TTC549 (cell line): ENCODE results near the gene OGT.
"Not testable (repeated sequence)": the region's sequence is repeated elsewhere in the genome, so short reads cannot be mapped to it uniquely, and the experiment has no call there.

Experiments used
- FAIRE-seq: peaks from 2 replicates; lab custom pipeline; 2012; peaks lifted over from hg19 to GRCh38; lab: Jason Lieb, UNC

The OGT gene

DNA sequence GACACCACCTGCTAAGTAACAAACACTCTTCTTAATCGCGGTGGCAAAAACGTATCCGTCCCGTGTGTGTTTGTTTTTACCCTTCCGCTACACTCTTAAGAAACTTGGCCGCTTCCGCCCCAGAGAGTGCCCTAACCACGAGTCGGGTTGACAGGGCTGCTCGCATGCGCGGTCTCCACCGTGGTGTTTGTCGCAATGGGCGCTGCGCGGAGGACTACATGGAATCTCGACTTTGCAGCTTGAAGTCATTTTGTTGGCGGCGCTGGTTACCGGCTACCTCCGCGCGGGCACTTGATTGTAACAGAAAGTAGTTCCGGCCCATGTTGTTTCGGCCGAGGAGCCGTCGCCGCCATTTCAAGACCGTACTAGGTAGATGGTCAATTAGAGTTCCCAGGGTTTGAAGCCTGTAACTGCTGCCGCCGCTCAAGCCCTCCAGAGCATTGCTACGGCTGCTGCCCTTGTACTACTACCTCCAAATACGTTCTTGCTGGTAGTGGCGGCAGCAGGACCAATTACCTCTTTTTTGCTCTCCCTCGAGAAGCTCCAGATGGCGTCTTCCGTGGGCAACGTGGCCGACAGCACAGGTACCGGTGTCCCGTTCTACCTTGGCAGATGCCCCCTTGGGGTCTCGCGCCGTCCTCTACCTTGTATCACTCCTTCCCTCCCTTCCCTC is at the start of gene OGT:
OGT (plus strand) TSS at position 352 of the 673 bp plus-strand sequence; CDS start at position 548, 196 bp downstream.
- no peak for FAIRE-seq

DNA sequence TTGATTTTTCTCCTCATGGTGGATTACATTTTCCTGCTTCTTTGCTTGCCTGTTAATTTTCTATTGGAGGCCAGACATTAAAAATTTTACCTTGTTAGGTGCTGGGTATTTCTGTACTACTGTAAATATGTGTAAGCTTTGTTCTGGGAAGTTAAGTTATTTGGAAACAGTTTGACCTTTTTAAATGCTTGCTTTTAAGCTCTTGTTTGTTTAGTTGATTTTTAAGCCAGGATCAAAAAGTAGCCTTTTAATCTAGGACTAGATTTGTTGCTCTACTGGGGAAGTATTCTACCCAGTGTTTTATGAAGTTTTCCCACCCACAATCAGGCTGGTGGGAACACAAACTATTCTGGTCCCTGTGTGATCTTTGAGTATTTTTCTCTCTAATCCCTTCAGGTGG is 45.1 kb upstream of the OGT start:
- no peak for FAIRE-seq

DNA sequence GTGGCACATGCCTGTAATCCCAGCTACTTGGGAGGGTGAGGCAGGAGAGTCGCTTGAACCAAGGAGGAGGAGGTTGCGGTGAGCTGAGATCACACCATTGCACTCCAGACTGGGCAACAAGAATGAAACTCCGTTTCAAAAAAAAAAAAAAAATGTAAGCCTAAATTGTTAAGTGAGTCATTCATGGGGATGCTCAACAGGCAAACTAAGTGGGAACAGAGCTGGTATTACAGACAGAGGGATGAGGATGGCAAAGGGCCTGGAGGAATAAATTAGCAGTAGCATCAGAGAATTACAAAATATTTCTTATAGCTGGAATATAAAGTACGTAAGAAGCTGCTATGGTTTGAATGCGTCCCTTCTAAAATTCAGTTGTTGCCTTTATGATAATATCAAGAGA is 43.4 kb upstream of the OGT start:
- FAIRE-seq = no peak

DNA sequence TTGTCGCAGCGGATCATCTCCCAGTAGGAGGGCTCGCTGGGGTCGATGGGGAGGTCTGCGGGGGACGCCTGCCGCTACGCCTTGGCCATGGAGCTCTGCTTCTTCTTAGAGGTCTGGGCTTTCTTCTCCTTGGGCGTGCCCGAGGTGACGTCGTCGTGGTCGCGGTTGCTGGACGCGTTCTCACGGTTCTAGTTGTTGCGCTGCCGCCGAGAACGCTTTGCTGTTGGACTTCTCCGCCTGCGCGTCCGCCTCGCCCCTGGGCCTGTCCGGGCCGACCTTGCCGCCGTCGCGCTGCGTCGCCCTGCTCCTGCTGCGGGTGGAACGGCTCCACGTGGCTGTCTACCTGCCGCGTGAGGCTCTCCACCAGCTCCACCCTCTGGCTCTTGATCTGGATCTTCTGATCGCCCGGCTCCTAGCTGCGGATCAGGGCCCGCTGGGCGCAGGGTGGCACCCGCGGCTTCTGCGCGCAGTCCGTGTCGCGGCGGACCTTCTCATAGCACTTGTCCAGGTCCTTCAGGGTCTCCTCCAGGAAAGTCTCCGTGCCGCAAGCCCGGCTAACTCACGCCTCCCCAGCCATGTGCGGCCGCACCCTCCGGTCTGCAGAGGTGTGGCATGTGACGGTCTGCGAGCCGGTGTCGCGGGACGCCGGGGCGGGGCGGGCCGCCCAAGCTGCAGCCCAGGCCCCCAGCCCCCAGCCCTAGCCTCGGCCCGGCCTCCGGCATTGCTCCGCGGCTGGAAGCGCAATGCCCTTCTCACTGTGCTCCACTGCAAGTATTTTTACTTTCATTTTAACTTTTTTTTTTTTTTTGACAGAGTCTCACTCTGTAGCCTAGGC is 40.5 kb upstream of the OGT start:
- no peak for FAIRE-seq

DNA sequence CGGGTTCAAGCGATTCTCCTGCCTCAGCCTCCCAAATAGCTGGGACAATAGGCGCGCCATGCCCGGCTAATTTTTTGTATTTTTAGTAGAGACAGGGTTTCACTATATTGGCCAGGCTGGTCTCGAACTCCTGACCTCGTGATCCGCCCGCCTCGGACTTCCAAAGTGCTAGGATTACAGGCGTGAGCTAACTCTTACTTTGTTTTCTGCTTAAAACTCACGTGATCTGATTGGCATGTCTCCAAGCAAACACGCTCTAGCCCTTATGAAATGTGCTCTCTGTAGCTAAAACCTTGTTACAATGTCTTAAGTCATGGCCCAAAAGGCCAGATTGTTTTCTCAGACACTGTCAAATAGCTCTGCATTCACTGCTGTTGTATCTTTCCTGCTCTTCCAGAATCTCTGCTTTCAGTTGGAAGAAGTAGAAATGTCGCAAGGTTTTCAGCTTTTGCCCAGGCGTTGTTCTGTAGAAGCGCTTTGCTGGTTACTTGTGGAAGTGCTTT is 39.7 kb upstream of the OGT start:
- FAIRE-seq = no peak

DNA sequence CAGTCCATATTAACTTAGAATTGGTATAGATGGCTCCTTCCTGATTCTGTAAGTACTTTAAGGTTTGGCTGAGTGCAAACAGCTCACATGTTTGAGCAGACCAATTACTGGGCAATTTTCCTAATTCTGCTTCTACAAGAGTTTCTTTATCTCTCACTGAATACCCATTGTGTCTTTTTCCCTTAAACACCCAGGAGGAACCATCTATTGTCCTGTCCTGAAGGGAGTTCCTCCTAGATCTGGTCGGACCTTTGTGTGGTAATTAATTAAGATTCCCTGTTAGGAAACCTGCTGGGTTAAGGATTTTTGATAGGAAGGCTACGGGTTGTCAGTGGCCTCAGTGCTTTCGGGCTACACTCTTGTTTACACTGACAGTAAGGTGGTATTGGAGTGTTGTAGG is 36.9 kb upstream of the OGT start:
- not testable (repeated sequence) for FAIRE-seq

DNA sequence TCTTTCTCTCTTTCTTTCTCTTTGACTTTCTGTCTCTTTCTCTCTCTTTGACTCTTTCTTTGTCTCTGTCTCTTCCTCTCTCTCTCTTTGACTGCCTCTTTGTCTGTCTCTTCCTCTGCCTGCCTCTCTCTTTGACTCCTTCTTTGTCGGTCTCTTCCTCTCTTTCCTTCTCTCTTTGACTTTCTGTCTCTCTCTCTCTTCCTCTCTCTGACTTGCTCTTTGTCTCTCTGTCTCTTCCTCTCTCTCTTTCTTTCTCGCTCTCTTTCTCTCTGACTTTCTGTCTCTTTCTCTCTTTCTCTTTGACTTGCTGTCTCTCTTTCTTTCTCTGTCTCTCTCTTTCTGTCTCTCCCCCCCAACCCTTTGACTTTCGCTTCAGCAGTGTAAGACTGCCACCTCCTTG is 36.4 kb upstream of the OGT start:
- no peak for FAIRE-seq

DNA sequence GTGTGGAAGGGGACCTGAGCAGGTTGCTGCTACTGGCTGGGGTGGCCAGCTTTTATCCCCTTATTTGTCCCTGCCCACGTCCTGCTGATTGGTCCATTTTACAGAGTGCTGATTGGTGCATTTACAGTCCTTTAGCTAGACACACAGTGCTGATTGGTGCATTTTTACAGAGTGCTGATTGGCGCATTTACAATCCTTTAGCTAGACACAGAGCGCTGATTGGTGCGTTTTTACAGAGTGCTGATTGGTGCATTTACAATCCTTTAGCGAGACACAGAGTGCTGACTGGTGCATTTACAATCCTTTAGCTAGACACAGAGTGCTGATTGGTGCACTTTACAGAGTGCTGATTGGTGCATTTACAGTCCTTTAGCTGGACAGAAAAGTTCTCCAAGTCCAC is 30.8 kb upstream of the OGT start:
- not testable (repeated sequence) for FAIRE-seq

DNA sequence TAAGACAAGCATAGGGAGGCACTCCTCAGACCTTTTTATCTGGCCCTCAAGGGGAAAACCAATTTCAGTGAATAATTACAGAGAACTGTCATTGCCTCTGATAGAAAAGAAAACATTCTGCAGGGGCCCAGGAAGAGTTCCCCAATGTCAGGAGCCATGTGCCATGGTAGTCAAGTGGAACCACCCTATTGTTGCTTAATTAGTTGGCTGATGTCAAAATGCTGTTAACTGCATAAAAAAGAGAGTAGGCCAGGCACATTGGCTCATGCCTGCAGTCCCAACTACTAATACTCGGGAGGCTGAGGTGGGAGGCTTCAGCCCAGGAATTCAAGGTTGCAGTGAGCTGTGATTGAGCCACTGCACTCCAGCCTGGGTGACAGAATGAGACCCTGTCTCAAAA is 28.6 kb upstream of the OGT start:
- FAIRE-seq = no peak

DNA sequence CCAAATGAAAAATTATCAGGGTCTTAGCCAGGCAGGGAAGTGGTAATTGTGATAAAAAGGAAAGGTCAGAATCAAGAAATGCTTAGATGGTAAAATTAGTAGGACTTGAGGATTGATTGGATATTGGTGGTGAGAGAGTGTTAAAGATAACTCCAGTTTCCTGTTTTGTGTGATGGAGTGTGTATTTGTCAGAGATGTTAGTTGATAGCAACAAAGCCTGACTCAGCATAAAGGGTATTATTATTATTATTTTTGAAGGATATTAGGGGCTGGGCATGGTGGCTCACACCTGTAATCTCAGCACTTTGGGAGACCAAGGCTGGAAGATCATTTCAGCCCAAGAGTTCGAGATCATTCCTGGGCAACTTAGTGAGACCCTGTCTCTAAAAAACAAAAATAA is 23.6 kb upstream of the OGT start:
- no peak for FAIRE-seq

DNA sequence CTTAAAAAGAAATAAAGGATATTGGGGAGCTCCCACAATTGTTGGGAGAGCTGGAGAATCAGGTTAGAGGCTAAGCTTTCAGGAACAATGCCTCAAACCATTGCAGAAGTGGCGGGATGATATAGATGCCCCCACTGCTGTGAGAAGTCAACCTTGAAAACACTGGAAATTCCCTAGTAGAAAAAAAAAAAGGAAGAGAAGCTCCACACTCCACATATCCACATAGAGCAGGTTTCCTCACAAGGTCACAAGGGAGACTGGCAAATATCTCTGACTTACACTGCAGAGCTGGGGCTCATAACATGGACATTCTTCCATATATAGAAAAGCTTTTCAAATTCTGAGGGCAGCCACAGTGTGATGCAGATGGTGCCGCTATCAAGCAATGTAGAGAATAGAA is 22.7 kb upstream of the OGT start:
- FAIRE-seq = no peak

DNA sequence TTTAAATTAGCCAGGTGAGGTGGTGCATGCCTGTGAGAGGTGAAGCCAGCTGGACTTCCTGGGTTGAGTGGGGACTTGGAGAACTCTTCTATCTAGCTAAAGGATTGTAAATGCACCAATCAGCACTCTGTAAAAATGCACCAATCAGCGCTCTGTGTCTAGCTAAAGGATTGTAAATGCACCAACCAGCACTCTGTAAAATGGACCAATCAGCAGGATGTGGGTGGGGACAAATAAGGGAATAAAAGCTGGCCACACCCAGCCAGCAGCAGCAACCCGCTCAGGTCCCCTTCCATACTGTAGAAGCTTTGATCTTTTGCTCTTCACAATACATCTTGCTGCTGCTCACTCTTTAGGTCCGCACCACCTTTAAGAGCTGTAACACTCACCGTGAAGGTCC is 19.2 kb upstream of the OGT start:
- FAIRE-seq = not testable (repeated sequence)

DNA sequence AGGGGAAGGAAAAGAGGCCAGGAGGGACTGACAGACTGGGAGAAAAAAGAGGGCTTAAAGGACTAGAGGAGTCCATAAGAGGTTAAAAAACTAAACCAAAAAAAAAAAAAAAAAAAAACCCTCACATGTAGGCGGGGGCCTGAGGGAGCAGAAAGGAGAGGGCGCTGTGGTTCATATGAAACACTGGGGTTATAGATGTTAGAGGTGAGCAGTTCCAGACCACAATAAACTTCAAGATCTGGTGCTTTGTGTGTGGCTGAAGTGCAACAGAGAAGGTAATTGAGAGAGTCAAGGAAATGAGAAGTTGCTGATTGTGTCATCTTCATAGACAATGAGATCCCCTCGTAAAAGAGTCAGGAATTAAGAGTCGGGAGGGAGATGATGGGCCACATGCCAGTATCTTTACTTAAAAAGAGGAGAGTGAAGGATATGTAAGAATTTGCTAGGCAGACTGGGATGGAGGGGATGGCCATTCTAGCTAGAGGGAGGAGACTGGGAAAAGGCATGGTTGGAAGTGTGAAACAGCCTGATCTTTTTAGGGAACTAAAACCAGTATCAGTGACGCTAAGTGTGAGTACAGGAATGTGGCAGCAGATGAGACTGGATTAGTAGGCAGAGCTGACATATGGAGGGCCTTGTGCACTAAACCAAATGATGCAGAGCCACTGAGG is 18.4 kb upstream of the OGT start:
- FAIRE-seq = no peak

DNA sequence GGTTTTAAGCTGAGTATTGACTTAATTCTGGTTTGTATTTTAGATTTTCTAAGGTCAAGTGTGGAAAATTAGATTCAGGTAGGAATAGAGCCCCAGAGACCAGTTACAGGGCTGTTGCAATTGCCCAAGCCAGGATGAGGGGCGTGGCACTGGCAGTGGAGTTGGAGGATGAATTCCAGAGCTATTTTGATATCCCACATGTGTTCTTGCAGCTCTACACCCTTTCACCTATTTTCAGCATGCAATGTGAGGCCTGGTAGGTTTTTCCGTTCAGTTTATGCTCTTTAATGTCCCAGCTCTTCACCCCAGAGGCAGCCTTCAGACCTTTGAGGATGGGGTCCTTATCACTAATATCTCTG is 17.9 kb upstream of the OGT start:
- no peak for FAIRE-seq

DNA sequence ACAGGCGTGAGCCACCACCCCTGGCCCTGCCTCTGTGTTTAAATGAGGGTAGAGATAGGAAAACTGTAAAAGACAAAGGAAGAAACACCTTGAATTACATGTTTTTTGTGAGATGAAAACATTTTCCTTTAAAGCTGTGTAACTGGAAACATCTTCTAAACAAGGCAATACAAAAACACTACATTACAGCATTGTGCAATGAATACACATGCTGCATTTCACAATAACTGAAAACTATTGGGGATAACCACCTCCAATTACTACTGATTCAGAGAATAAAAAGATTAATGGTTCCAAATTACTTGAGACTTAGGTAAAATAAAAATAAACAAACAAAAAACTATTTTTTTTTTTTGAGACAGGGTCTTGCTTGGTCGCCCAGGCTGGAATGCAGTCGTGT is 7.6 kb upstream of the OGT start:
- FAIRE-seq = no peak

DNA sequence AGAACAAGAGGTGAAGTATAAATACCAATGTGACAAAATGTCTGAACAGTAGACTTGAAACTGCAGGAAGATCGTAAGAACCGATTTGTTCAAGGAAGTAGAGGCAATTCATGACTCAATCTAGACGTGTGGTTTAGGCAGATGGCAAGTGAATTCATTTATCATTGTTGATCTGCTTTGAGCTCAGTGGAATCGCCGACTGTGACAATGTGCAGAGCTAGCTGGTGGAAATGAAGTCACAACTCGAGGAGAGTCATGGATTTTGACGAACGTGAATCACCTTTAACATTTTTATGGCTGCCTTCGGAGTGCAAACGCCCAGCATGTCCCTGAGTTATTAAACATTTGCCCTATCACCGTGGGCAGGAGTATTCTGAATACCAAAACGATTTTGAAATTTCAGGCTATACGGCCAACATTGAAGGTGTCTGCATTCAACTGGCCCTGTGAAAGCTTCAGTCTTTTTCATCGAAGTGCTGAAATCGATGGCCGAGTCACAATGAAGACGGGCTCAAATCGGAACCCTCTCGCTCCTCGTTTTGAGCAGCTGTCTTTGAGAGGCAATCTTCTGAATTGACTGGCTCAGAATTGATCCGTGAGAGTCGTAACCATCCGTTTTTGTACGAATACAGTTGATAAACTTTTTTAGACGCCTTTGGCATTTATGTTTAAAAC is 689 bp upstream of the OGT start:
- FAIRE-seq = no peak

DNA sequence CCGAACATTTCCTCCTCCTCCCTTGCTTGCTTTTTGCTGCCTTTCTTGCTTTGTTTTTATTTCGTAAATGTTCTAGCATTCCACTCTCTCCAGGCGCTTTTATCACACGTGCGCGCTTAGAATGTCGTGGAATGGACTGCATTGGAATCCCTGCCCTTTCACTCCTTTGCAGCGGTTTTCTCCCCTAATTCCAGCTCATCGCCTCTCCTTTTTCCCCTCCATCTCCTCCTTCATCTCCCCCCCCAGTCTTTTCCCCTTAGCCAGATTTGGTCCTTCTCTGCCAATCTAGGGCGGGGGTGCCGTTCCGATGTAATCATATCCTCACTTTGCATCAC is 579 bp downstream of the OGT start:
- FAIRE-seq = no peak

DNA sequence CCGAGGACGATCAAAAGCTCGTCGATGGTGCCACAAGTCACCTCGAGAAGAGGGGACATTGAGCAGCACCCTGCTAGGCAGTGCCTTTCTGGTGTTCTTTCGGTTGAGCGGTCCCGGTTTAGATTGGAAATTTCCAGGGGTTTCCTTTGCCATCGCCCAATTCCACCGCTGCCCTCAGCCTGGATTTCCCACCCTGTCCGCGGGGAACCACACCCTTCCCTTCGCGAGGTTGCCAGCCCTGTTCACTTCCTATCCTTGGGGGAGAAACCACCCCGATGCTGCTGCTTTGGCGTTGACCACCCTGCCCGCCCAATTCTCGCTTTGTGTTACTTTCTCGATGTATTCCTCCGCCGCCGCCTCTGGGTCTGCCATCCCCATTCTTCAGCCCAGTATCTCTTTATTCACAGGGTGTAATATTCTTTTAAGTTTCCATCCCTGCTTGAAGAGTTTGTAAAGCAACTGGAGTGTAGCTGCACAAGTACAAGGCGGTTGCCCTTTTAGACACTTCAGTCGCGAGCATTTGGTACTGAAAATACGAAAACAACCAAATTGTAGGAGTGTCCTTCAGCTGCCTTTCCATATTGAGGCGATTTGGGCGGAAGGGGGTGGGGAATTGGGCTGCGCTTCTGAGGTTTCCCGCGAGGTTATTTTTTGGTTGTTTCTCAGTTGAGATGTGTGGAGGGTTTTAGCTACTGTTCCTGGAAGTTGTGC is 1.1 kb downstream of the OGT start:
- no peak for FAIRE-seq

DNA sequence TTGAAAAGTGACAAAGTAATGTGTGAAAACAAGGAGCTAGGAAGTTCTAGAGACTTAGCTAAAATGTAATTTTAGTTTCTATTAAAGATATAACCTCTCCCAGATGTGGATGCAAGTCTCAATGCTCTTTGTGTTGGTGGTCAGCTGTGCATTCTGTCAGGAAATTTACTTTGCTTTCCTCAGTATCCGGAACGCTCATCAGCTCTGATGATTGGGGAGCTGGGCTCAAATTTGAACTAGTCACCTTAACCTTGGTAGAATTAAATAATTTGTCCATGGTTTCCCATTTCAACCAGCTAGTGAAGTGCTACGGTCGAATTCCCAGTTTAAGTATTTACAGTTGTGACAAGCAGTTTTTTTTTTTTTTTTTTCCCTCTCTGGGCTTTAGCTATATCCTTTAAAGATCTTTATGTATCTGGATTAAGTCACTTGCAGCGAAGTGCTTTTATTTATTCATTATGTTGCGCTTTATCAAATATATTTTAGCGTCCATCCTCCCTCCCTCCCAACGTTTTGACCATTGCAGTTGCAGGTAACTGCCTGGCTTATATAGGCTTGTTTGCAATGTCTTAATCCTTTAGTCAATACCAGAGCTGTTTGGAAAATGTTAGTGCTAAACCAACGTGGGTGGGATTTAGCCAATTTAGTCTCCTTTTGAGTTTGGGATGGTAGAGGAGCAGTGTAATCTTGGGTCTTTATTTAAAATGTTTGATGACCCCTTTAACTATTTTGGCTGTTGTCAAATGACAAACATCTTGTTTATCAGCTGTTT is 2.1 kb downstream of the OGT start:
- FAIRE-seq = no peak

DNA sequence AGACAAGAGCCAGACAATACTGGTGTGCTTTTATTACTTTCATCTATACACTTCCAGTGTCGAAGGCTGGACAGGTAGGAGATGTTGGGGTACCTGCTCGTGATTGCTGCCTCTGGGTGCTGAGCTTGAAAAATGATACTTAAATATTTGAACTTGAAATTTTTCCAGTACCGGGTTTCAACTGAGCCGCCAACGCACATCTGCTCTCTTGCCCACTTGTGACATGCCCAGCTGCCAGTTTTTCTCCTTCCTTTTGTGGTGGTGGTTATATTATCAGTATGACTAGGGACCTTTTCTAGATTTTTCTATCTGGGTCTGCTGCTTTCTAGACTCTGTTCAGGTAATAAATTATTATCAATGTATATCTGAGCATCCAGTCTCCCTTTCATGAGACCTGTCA is 3.4 kb downstream of the OGT start:
- FAIRE-seq = no peak

DNA sequence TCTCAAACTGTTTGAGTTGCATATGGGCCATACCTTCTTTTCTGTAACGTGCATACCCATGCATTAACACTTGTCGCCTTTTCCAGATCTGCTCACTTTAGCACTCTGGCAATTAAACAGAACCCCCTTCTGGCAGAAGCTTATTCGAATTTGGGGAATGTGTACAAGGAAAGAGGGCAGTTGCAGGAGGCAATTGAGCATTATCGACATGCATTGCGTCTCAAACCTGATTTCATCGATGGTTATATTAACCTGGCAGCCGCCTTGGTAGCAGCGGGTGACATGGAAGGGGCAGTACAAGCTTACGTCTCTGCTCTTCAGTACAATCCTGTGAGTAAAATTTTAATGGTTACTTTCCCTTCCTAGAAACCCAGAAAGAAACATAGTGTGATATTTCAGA is 4.8 kb downstream of the OGT start:
- no peak for FAIRE-seq
